GM18505 (cell line): ENCODE measurements around the gene RWDD3.

ENCODE experiments used
- ATAC-seq: cut with Tn5 transposase; IDR thresholded peaks from one replicate; pipeline ENCODE4 v1.9.1; 2021; ENCODE audit not compliant: unreplicated experiment
- POLR2A ChIP-seq: IDR thresholded peaks from 4 replicates; pipeline ENCODE4 v1.6.1; 2011; ENCODE audit warnings: borderline replicate concordance; ENCODE audit not compliant: insufficient read depth, insufficient read length; ENCODE audit errors: extremely low read depth

RWDD3 gene, protein sequence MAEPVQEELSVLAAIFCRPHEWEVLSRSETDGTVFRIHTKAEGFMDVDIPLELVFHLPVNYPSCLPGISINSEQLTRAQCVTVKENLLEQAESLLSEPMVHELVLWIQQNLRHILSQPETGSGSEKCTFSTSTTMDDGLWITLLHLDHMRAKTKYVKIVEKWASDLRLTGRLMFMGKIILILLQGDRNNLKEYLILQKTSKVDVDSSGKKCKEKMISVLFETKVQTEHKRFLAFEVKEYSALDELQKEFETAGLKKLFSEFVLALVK

DNA sequence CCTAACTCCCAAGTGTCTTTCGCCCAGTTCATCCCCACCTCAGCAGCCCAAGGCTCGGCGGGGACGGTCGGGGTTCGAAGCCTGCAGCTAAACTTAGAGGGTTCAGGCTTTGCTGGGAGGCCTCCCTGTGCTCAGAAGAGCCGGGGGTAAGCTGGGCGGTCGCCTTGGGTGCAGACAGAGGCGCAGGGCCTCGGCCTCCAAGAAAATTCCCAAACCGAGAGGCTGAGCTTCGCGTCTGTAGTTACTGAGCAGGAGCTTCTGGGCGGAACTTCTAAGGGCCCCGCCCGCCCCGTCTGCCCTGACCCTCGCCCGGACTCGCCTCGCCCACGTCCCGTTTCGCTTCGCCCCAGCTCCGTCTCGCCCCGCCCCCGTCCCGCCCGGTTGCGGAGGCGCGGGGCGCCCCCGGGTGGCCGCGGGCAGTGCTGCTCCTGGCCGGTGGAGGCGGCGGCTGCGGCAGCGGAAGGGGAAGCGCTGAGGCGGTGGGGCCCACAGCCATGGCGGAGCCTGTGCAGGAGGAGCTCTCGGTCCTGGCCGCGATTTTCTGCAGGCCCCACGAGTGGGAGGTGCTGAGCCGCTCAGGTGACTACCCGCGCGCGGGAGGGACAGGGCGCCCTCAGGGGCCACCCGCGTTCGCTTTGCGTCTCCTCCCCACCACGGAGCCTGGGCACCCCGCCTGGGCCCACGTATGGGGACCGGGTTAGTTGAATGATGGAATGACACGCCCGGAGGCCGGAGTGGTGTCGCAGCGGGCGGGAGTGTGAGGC, at the start of gene RWDD3:
Gene RWDD3 (plus strand): TSS at position 474 of the 764 bp plus-strand sequence. CDS start 21 bp downstream, at position 495.
- ATAC-seq = peak; percentile 98
- peak; percentile 88 for TF ChIP-seq POLR2A

DNA sequence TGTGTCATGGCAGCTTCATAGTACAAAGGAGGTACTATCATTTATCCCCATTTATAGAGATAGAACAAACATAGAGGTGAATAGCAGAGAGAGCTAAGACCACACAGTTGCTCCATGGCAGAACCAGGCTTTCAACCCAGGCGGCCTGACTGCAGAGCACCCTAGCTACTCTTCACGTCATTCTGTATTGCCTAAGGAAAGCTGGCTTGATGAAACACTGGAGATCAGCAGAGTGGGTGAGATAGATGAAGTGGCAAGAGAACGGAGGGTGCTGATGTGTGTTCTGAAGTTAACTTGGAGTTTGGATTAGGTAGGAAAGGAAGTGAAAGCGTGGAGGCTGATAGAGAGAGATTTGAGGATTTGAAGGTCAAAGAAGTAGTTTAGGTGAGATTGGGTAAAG, 47.9 kb upstream of the RWDD3 start:
- no peak for ATAC-seq
- no peak for TF ChIP-seq POLR2A

DNA sequence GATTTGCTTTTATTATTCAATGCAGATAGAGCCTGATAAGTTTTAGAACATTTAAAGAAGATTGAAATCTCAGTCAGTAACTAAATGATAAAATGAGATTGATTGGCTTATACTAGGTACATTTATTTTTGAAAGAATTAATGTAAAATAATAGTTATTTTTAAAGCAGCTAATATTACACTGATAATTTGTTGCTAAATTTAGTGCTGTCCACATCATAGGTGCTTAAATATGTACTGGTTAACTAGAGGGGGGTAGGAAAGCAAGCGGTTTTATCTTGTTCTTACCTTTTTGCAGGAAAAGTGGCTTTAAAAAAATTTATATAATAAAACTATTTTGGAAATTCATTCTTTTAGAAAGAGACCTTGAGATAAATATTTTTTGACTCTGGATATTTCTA, 40.4 kb upstream of the RWDD3 start:
- no peak for ATAC-seq
- no peak for TF ChIP-seq POLR2A

DNA sequence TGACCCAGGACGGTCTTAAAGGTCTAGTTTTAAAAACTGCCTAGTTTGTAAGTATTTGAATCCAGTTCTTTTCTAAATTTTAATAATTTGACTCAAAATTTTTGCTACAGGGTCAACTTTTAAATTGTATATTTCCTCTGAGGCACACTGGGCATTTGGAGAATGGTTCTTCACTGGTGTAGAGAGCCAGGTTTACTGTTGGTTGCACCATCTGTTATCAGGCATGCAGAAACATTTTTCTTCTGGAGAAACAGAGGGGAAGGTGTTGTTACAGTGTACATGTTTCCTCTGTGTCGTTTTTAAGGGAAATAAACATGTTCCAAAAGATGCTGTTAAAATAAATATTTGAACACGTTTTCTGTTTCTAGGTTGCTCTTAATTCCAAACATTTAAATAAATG, 39.0 kb upstream of the RWDD3 start:
- ATAC-seq = no peak
- no peak for TF ChIP-seq POLR2A

DNA sequence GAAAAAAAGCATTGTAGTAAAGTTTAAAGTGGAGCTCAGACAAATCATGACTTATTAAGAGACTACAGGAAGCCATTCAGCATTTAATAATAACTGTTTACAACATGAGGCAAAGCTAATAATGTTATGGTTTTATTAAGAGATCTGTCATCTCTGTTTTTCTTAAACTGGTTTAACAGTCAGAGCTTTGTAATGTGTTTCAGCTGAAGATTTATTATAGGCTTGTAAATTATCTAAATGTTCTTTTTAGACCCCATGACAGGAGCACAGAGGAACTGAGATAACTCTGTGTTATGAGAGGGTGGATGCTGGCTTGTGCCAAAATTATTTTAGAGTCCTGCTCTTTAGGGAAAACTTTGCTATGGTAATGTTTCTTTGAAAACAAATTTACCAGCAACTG, 38.0 kb upstream of the RWDD3 start:
- TF ChIP-seq POLR2A = no peak
- no peak for ATAC-seq

DNA sequence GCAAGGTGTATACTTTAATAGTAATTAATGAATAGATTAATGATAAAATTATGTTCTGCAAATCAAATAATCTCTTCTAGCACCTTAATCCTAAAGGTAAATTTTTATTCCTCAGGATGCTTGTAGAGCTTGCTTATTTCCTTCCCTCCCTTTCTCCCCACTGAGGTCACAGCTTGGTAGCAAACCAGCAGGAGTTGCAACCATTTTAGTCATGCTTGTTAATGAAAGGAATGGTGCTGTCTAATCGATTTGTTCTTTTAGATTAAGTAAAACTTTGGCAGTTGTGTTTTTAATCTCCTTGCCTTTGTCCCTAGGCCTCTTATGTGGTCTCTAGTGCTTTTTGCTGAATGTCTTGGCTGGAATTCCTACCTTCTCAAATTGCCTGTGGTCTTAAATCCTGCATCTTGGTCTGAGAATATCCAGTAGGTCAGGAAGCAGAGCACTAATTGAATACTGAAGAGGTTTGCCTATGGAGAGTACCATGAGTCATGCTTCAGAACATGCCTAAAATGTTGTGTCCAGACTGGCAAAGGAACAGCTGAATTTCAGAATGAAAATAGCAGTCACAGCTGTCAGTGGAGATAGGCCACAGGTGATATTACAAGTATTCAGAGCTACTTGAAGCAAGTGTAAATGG, 36.3 kb upstream of the RWDD3 start:
- TF ChIP-seq POLR2A = no peak

DNA sequence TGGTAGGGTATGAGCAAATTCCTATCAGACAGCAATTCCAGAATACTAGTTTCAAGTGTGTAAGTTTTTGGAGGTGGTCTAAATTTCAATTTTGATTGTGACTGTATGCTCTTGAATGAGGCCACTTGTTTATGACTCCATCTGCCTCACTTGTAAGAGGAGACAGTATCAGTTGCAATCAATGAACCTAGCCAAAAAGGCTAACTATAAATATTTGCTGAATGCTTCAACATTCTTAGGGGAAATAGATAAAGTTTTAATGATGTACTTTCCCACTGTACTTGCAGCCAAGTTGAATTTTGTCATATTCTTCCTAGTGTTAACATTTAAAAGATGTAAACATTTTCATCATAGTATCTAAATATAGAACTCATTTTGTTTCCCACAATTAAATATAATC, 32.1 kb upstream of the RWDD3 start:
- no peak for TF ChIP-seq POLR2A
- no peak for ATAC-seq

More for the DNA sequence above, 36.3 kb upstream of the RWDD3 start:
- no peak for ATAC-seq

DNA sequence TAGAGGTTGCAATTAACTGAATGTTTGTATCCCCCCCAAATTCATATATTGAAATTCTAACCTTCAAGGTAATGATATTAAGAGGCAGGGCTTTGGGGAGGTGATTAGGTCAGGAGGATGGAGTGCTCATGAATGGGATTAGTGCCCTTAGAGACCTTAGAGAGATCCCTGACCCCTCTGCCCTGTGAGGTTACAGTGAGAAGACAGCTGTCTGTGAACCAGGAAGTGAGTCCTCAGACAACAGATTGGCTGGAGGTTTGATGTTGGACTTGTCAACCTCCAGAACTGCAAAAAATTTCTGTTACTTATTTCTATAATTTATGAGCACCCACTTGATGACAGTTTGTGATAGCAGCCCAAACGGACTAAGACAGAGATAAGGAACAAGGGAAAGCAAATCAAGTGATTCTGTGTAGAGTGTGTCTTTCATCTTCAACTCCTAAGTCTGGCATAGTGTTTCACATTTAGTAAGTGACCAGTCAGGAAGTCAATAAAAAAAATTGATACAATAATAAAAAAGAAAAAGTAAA, 30.0 kb upstream of the RWDD3 start:
- no peak for ATAC-seq
- no peak for TF ChIP-seq POLR2A

DNA sequence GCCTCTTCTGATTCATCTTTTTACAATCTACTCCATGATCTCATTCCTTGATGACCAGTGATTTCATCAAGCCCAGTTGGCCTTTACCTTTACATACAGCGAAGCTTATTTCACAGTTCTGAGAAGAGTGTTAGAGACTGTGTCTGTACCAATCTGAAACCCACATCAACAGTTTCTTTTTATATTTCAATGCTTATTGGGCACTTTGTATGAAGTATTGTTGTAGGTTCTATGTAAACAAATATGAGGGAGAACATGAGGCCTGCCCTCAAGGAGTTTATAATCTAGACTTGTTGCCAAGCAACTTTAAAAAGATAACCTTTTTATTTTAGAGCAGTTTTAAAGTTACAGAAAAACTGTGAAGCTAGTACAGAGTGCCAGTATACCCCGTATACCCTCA, 27.5 kb upstream of the RWDD3 start:
- TF ChIP-seq POLR2A = no peak
- ATAC-seq = no peak

DNA sequence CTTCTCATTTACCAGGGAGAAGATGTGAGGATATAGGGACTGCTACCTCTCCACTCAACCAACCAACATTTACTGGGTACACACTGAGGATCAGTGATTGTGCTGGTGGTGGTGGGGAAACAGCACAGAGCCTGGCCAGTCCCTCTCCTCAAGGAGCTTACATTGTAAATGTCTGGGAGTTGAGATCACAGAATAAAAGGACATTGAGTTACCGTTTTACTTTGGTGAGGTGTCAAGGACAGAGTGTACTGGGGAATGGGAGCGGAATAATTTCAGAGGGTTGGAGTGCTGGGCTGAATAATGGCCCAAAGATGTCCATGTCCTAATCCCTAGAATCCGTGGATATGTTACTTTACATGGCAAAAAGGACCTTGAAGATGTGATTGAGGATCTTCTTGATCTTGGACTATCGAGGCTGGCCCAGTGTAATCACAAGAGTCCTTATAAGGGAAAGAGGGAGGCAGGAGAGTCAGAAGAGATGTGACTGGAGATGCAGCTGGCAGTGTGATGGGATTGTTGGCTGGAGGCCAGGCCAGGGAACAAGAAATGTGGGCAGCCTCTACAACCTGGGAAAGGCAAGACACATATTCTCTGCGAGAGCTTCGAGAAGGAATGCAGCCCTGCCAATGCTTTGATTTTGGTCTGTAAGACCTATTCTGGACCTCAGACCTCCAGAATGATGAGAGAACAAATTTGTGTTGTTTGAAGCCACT, 26.6 kb upstream of the RWDD3 start:
- TF ChIP-seq POLR2A = no peak
- ATAC-seq = no peak

DNA sequence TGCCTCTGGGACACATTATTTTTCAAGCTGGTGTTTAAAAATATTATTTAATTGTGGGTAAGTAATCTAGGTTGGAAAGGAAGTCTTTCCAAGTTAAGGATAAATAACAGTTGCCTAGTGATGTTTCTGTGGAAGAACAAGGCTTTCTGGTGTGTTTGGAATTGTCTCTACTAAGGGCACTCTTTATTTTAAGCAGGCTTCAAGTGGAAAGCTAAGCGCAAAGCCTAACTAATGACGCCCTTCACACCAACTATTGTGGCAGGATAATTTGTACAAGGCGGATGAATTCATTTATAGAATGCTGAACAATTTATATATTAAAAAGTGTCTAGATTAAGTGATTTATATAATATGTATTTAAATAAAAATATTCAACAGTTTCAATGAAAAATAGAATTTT, 25.1 kb upstream of the RWDD3 start:
- no peak for TF ChIP-seq POLR2A
- ATAC-seq = no peak

DNA sequence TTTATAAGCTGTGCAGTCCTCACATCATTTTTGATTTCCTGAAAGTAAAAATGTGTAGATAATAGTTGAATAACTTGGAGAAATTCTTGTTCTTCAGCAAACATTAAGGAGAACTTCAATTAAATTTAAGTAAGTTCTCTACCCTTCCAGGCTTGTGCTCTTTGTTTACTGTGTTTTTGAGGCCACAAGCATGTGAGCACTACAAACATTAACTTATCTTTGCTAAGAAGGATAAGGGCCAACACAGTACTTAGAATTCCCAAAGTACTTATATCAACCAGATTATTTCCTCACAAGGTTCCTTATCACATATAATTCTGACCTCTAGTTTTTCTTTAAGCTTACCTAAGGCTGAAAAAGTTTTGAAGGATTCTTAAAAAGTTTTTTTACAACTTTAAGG, 24.7 kb upstream of the RWDD3 start:
- ATAC-seq = no peak
- TF ChIP-seq POLR2A = no peak
